Loucy (cell line): ENCODE results near the gene RBMXL3.

Source experiments
- H2AFZ ChIP-seq: fragments of 200-600 bp; sonication (generic); 2 replicates; pipeline ENCODE4 v1.6.0; 2016; ENCODE audit warnings: antibody characterized with exemption, mild to moderate bottlenecking, low read length, moderate library complexity
- H3F3A ChIP-seq: fragments of 200-600 bp; 2 replicates; pipeline ENCODE4 v1.6.0; 2016; ENCODE audit warnings: antibody characterized with exemption, low read depth, mild to moderate bottlenecking
- H3K27me3 ChIP-seq: fragments of 200-600 bp; sonication (generic); 2 replicates; pipeline ENCODE4 v1.6.1; 2014; ENCODE audit warnings: low read length, mild to moderate bottlenecking; ENCODE audit not compliant: insufficient read depth, poor library complexity, severe bottlenecking
- H3K36me3 ChIP-seq: fragments of 200-600 bp; sonication (generic); 2 replicates; pipeline ENCODE4 v1.6.1; 2016; ENCODE audit warnings: low read length; ENCODE audit not compliant: insufficient read depth
- H3K4me1 ChIP-seq: fragments of 200-600 bp; sonication (generic); 2 replicates; pipeline ENCODE4 v1.5.1; 2014; ENCODE audit warnings: low read length, mild to moderate bottlenecking; ENCODE audit not compliant: insufficient read depth, poor library complexity, severe bottlenecking
- H3K4me2 ChIP-seq: fragments of 200-600 bp; sonication (generic); 2 replicates; pipeline ENCODE4 v1.6.0; 2014; ENCODE audit warnings: antibody characterized with exemption, low read length, low read depth, mild to moderate bottlenecking; ENCODE audit not compliant: poor library complexity, severe bottlenecking
- H3K4me3 ChIP-seq: fragments of 200-600 bp; sonication (generic); 2 replicates; pipeline ENCODE4 v1.5.1; 2014; ENCODE audit warnings: low read length, mild to moderate bottlenecking, mixed read lengths; ENCODE audit not compliant: poor library complexity, severe bottlenecking
- H3K79me2 ChIP-seq: fragments of 200-600 bp; sonication (generic); 2 replicates; pipeline ENCODE4 v1.6.1; 2014; ENCODE audit warnings: low read length; ENCODE audit not compliant: insufficient read depth
- H3K9ac ChIP-seq: fragments of 200-600 bp; sonication (generic); 2 replicates; pipeline ENCODE4 v1.6.0; 2014; ENCODE audit warnings: mild to moderate bottlenecking, low read depth, low read length, moderate library complexity; ENCODE audit not compliant: poor library complexity, severe bottlenecking
- H3K9me2 ChIP-seq: fragments of 200-600 bp; sonication (generic); replicated peaks from 2 replicates; pipeline ENCODE4 v1.6.1; 2016; ENCODE audit warnings: low read depth, low read length, mixed read lengths
- H3K9me3 ChIP-seq: fragments of 200-600 bp; sonication (generic); 2 replicates; pipeline ENCODE4 v1.6.1; 2014; ENCODE audit warnings: mild to moderate bottlenecking, antibody characterized with exemption, low read length, low read depth; ENCODE audit not compliant: insufficient read depth
- H4K20me1 ChIP-seq: fragments of 200-600 bp; sonication (generic); 2 replicates; pipeline ENCODE4 v1.6.0; 2014; ENCODE audit warnings: antibody characterized with exemption, low read length, mild to moderate bottlenecking; ENCODE audit not compliant: insufficient read depth, poor library complexity, severe bottlenecking
- EZH2phosphoT487 ChIP-seq: fragments of 200-600 bp; IDR thresholded peaks from 2 replicates; pipeline ENCODE4 v1.6.1; 2018; ENCODE audit warnings: antibody characterized with exemption, mild to moderate bottlenecking, moderate library complexity, borderline replicate concordance
- TF ChIP-seq, protein P1 (sequence below): fragments of 200-600 bp; sonication (generic); conservative IDR thresholded peaks from 2 replicates; pipeline ENCODE4 v1.5.1; 2014; ENCODE audit warnings: mild to moderate bottlenecking, antibody characterized with exemption, low read length

RBMXL3 gene

DNA sequence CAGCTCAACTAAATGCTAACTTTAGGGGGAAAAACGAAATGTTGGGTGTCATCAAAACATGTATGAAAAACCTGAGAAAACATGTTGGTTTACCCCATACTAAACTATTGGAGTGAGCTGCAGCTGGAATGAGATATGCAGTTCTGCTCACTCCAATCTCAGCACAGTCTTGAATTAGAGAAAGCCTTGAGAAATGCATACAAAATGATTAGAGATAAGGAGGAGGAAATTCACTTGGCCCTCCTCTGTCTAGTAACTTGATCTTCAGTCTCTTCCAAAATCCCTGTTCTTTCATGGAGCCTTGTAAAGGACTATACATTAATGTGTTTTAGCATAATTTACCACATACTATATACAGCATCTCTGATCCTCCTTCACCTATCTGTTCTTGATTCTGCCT is 47.8 kb downstream of the RBMXL3 start:
- TF ChIP-seq, protein P1, sequence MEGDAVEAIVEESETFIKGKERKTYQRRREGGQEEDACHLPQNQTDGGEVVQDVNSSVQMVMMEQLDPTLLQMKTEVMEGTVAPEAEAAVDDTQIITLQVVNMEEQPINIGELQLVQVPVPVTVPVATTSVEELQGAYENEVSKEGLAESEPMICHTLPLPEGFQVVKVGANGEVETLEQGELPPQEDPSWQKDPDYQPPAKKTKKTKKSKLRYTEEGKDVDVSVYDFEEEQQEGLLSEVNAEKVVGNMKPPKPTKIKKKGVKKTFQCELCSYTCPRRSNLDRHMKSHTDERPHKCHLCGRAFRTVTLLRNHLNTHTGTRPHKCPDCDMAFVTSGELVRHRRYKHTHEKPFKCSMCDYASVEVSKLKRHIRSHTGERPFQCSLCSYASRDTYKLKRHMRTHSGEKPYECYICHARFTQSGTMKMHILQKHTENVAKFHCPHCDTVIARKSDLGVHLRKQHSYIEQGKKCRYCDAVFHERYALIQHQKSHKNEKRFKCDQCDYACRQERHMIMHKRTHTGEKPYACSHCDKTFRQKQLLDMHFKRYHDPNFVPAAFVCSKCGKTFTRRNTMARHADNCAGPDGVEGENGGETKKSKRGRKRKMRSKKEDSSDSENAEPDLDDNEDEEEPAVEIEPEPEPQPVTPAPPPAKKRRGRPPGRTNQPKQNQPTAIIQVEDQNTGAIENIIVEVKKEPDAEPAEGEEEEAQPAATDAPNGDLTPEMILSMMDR: no peak
- TF ChIP-seq EZH2phosphoT487: no peak
- Histone ChIP-seq H3F3A (no peaks in the 10 kb centered on the region), H3K9me2 (no peaks in the 10 kb centered on the region), H3K4me3 (no peak overlapping the region), H3K79me2 (no peaks in the 10 kb centered on the region), H3K9me3 (no peaks in the 10 kb centered on the region), H3K9ac (no peak overlapping the region), H3K4me1 (no peaks in the 10 kb centered on the region), H3K36me3 (no peaks in the 10 kb centered on the region), H3K4me2 (no peak overlapping the region), H2AFZ (no peak overlapping the region), H4K20me1 (no peaks in the 10 kb centered on the region), H3K27me3 (no peaks in the 10 kb centered on the region)
